K562 (cell line): ENCODE results near the gene ADAP1. TPM values are rescaled to one million over a fixed set of nuclear protein-coding genes. Genes with fewer than 3 reads are reported as not detected.
A peak's percentile ranks its signal among the peaks of the same experiment; 100 is the strongest.

Source experiments
- ATAC-seq: fragments of 200-7000 bp; cut with Tn5 transposase; 3 replicates; pipeline ENCODE4 v1.9.1; 2020; ENCODE audit warnings: moderate library complexity
- BruUV-seq: library from RNA; stranded (reverse); fragments of 400-500 nt; replicated peaks from 2 replicates; lab custom pipeline; 2021; lab: Mats Ljungman, UMichigan
- CTCF ChIA-PET: fragments of 300-600 bp; formaldehyde crosslinking; extraction: SDS; loops from one replicate; lab custom pipeline; 2021; ENCODE audit warnings: low intra/inter-chr PET ratio; lab: Yijun Ruan, JAX
- POLR2A ChIA-PET: fragments of 300-600, 350-650 bp; sonication (Branson Sonifier 250); formaldehyde crosslinking; extraction: SDS; loops from one replicate; lab custom pipeline; 2021; ENCODE audit warnings: antibody characterized with exemption, inconsistent platforms; lab: Yijun Ruan, JAX
- DNase-seq, 4 experiments: peaks; one replicate each; pipeline versions ENCODE4 v3.0.0 to v3.0.0-alpha.2; 2011 to 2018; ENCODE audit warnings: low spot score in 3 of 4, mixed read lengths in 3 of 4; ENCODE audit errors: extremely low read depth in 1 of 4
- FAIRE-seq: peaks from 2 replicates; lab custom pipeline; 2011; peaks lifted over from hg19 to GRCh38; lab: Jason Lieb, UNC
- H2AFZ ChIP-seq: 2 replicates; pipeline ENCODE4 v1.6.0; 2011; ENCODE audit warnings: low read depth, low read length, control low read depth, inconsistent platforms
- H3K27ac ChIP-seq: fragments of 200-600 bp; 3 replicates; pipeline ENCODE4 v1.8.0; 2011; ENCODE audit warnings: low read depth, mild to moderate bottlenecking, control low read depth, inconsistent platforms, low read length, moderate library complexity, mixed read lengths; ENCODE audit errors: extremely low read depth
- H3K27me3 ChIP-seq, 2 experiments: fragments of 300-600 bp in 1 of 2; 2 replicates in 1 of 2; 3 replicates in 1 of 2; pipeline versions ENCODE4 v1.6.0 to v1.8.0; 2011; ENCODE audit warnings: inconsistent platforms in 2 of 2, low read length in 2 of 2, mild to moderate bottlenecking in 1 of 2, mixed read lengths in 1 of 2, moderate library complexity in 1 of 2; ENCODE audit not compliant: control insufficient read depth in 2 of 2, insufficient read depth in 2 of 2
- H3K36me3 ChIP-seq: fragments of 300-600 bp; 3 replicates; pipeline ENCODE4 v1.8.0; 2011; ENCODE audit warnings: mild to moderate bottlenecking, low read length, inconsistent platforms; ENCODE audit not compliant: control insufficient read depth, insufficient read depth
- H3K4me1 ChIP-seq, 2 experiments: fragments of 200-600 bp in 1 of 2; replicated peaks in 1 of 2; 2 replicates in 1 of 2; 3 replicates in 1 of 2; pipeline versions ENCODE4 v1.5.1 to v1.8.0; 2011; ENCODE audit warnings: inconsistent platforms in 2 of 2, low read length in 2 of 2, mild to moderate bottlenecking in 1 of 2, mixed read lengths in 1 of 2, moderate library complexity in 1 of 2; ENCODE audit not compliant: control insufficient read depth in 2 of 2, insufficient read depth in 2 of 2
- H3K4me2 ChIP-seq: 2 replicates; pipeline ENCODE4 v1.6.1; 2011; ENCODE audit warnings: low read length, control low read depth, inconsistent platforms, mixed read lengths; ENCODE audit not compliant: insufficient read depth
- H3K4me3 ChIP-seq: fragments of 200-600 bp; sonication (generic), shearing (Covaris generic); 2 replicates; pipeline ENCODE4 v1.5.1; 2016; ENCODE audit warnings: control low read depth, inconsistent platforms
- H3K79me2 ChIP-seq: fragments of 200-600 bp; 3 replicates; pipeline ENCODE4 v1.8.0; 2011; ENCODE audit warnings: low read length, inconsistent platforms; ENCODE audit not compliant: control insufficient read depth, insufficient read depth
- H3K9ac ChIP-seq, 2 experiments: 2 replicates each; pipeline versions ENCODE4 v1.6.0 to v1.6.1; 2011; ENCODE audit warnings: low read depth in 2 of 2, low read length in 2 of 2, control low read depth in 1 of 2, inconsistent platforms in 1 of 2, mild to moderate bottlenecking in 1 of 2, mixed read lengths in 1 of 2; ENCODE audit not compliant: insufficient read depth in 1 of 2
- H3K9me1 ChIP-seq: one replicate; pipeline ENCODE4 v1.6.0; 2011; ENCODE audit warnings: inconsistent platforms, mild to moderate bottlenecking, low read length, moderate library complexity; ENCODE audit not compliant: control insufficient read depth, insufficient read depth
- H3K9me3 ChIP-seq: replicated peaks from 2 replicates; pipeline ENCODE4 v1.5.1; 2011; ENCODE audit warnings: low read depth, low read length, inconsistent platforms; ENCODE audit not compliant: control insufficient read depth, insufficient read depth
- H4K20me1 ChIP-seq: replicated peaks from 2 replicates; pipeline ENCODE4 v1.6.1; 2011; ENCODE audit warnings: low read length, inconsistent platforms, mixed read lengths; ENCODE audit not compliant: control insufficient read depth, insufficient read depth
- ATF7 ChIP-seq: fragments of 450-650 bp; IDR thresholded peaks from 2 replicates; pipeline ENCODE4 v1.7.1; 2014; ENCODE audit warnings: mild to moderate bottlenecking, moderate library complexity
- FIP1L1 ChIP-seq: fragments of 200-400 bp; formaldehyde crosslinking; IDR thresholded peaks from 2 replicates; pipeline ENCODE4 v1.6.1; 2018; ENCODE audit warnings: mild to moderate bottlenecking, low read depth, low read length; ENCODE audit not compliant: poor library complexity, severe bottlenecking
- HSF4 ChIP-seq: fragments of 250-450 bp; sonication (Bioruptor Pico); IDR thresholded peaks from 2 replicates; pipeline ENCODE4 v2.1.2; 2022; ENCODE audit warnings: mild to moderate bottlenecking, moderate library complexity, borderline replicate concordance
- IFI16 ChIP-seq: fragments of 250-450 bp; sonication (Bioruptor Pico); IDR thresholded peaks from 2 replicates; pipeline ENCODE4 v2.1.2; 2022; ENCODE audit warnings: mild to moderate bottlenecking, inconsistent platforms
- KLF13 ChIP-seq: fragments of 450-650 bp; IDR thresholded peaks from 2 replicates; pipeline ENCODE4 v1.6.1; 2016; ENCODE audit warnings: missing genetic modification characterization, low read depth, mild to moderate bottlenecking, missing compliant biosample characterization, moderate library complexity, borderline replicate concordance
- MTA3 ChIP-seq: fragments of 450-650 bp; formaldehyde crosslinking; IDR thresholded peaks from 2 replicates; pipeline ENCODE4 v1.6.1; 2017; ENCODE audit warnings: mild to moderate bottlenecking, borderline replicate concordance
- NELFE ChIP-seq: IDR thresholded peaks from 2 replicates; pipeline ENCODE4 v1.6.1; 2011; ENCODE audit warnings: mild to moderate bottlenecking; ENCODE audit not compliant: insufficient read depth, insufficient read length
- POLR2G ChIP-seq: fragments of 200-400 bp; formaldehyde crosslinking; IDR thresholded peaks from 2 replicates; pipeline ENCODE4 v1.6.1; 2017; ENCODE audit warnings: low read depth, mild to moderate bottlenecking, antibody characterized with exemption, low read length, moderate library complexity
- RBM22 ChIP-seq: fragments of 200-400 bp; formaldehyde crosslinking; IDR thresholded peaks from 2 replicates; pipeline ENCODE4 v1.6.1; 2018; ENCODE audit warnings: low read length, low read depth; ENCODE audit not compliant: poor library complexity, severe bottlenecking
- SRSF1 ChIP-seq: fragments of 200-400 bp; formaldehyde crosslinking; IDR thresholded peaks from 2 replicates; pipeline ENCODE4 v1.6.1; 2017; ENCODE audit warnings: mild to moderate bottlenecking, low read depth, low read length, moderate library complexity
- STAT5A ChIP-seq: IDR thresholded peaks from 2 replicates; pipeline ENCODE4 v1.6.1; 2012; ENCODE audit warnings: low read length, inconsistent platforms, borderline replicate concordance
- ZNF699 ChIP-seq: fragments of 250-450 bp; sonication (Bioruptor Pico); IDR thresholded peaks from 2 replicates; pipeline ENCODE4 v1.8.0; 2021; ENCODE audit warnings: mild to moderate bottlenecking, moderate library complexity; ENCODE audit not compliant: insufficient replicate concordance
- WGBS: fragments of 100-300 bp; shearing (Covaris generic); methylation state at CpG from one replicate; pipeline ENCODE4 v1.1.6; 2016; ENCODE audit warnings: low coverage, mixed read lengths; ENCODE audit not compliant: insufficient coverage; ENCODE audit errors: missing lambda C conversion rate; 5-methylcytosine and 5-hydroxymethylcytosine counted together
- in situ Hi-C: fragments of 300-500 bp; cut with MboI; formaldehyde crosslinking; loops from 4 replicates; pipeline ENCODE4 v1.15.0; 2018; ENCODE audit warnings: inconsistent platforms, mixed read lengths
- intact Hi-C: fragments of 100-400 bp; cut with micrococcal nuclease; formaldehyde crosslinking; loops from 2 replicates; pipeline ENCODE4 v1.14.2; 2022
- polyA plus RNA-seq, 8 experiments: library from polyadenylated mRNA; depleted of rRNA in 4 of 8; stranded (reverse) in 5 of 8; unstranded in 3 of 8; fragments of >200 nt; fragmentation: Nextera tagmentation in 2 of 8; fragmentation: Illumina TruSeq in 1 of 8; extraction: Ambion mirVana in 2 of 8; extraction: Trizol in 1 of 8; gene quantifications; 2 replicates each; pipeline versions ENCODE4 v1.2.1 to v1.2.3, GENCODE V29; 2011 to 2014; ENCODE audit warnings: inconsistent platforms in 1 of 8, missing spikeins in 1 of 8
- total RNA-seq, 7 experiments: library from RNA; depleted of rRNA in 6 of 7; stranded (reverse); fragments of >200 nt in 6 of 7; fragmentation: Illumina TruSeq in 2 of 7; extraction: Trizol in 2 of 7; gene quantifications; 2 replicates each; pipeline versions ENCODE4 v1.2.1 to v1.2.3, GENCODE V29; 2011 to 2021; ENCODE audit warnings: low replicate concordance in 1 of 7
- TF ChIP-seq, protein P1 (sequence below): fragments of 200-400 bp; formaldehyde crosslinking; IDR thresholded peaks from 2 replicates; pipeline ENCODE4 v1.6.1; 2017; ENCODE audit warnings: mild to moderate bottlenecking, low read depth, low read length, moderate library complexity
- TF ChIP-seq, protein P2 (sequence below): IDR thresholded peaks from 3 replicates; pipeline ENCODE4 v1.6.1; 2011; ENCODE audit warnings: borderline replicate concordance, mild to moderate bottlenecking; ENCODE audit not compliant: insufficient read length, insufficient read depth
- TF ChIP-seq, protein P3 (sequence below): fragments of 250-450 bp; sonication (Bioruptor Pico); IDR thresholded peaks from 2 replicates; pipeline ENCODE4 v1.5.0; 2021; ENCODE audit warnings: mild to moderate bottlenecking, borderline replicate concordance
- TF ChIP-seq, protein P4 (sequence below): fragments of 250-450 bp; sonication (Bioruptor Pico); IDR thresholded peaks from 2 replicates; pipeline ENCODE4 v1.8.0; 2021; ENCODE audit warnings: mild to moderate bottlenecking, moderate library complexity

Gene ADAP1
- total and polyA plus RNA-seq, 9 of the 15 experiments (the other 6 are each of a cell fraction or from before 2014, with no cell fraction given) = 0.27 to 1.4 (median 0.52) TPM; not detected in 3

DNA sequence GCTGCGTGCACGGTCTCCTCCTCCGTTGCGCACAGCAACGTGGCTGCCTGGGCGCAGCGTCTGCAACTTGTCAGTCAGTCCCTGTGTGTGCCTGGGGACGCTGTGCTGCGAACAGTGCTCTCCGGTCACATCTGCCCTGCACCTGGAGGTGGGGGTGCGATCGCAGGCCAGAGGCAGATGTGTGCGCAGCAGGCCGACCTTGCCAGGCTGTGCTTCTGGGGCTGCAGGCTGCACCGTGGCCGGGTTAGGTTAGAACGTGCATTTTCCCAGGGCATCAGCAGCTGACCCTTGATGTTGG is 86.3 kb downstream of the ADAP1 start:
- Histone ChIP-seq H3K4me3 (no peak overlapping the region), H4K20me1 (no peaks in the 10 kb centered on the region), H3K27ac (no peak overlapping the region), H3K9ac (peak overlapping the region in 1 of 2 experiments; percentile 2; a peak in 1 of 4 replicates), H3K79me2 (no peaks in the 10 kb centered on the region), H2AFZ (no peak overlapping the region), H3K36me3 (peaks cover 77% of the 10 kb centered on the region), H3K9me1 (no peaks in the 10 kb centered on the region), H3K4me1 (peaks cover under 1 to 12% of the 10 kb centered on the region in 2 experiments; a peak in 3 of 5 replicates), H3K27me3 (no peaks in the 10 kb centered on the region), H3K4me2 (no peak overlapping the region), H3K9me3 (peaks cover 2% of the 10 kb centered on the region; the same call in 1 of the 2 replicates)
- DNase-seq (no peak), FAIRE-seq (no peak), ATAC-seq (no peak)
- in situ Hi-C loops = no loop called here
- POLR2A ChIA-PET = no interaction called here
- WGBS = 97% methylated on average over 12 of the region's 17 CpGs
- intact Hi-C loops = no loop called here
- no TSS peak for BruUV-seq
- CTCF ChIA-PET = no interaction called here
- TF ChIP-seq IFI16 (CRISPR knock-in tag) (no peak), HSF4 (CRISPR knock-in tag) (no peak), POLR2G (peak; percentile 60; the same call in 1 of the 2 replicates), STAT5A (no peak), MTA3 (no peak), RBM22 (peak; percentile 34), NELFE (no peak), ATF7 (no peak), KLF13 (tag) (no peak), ZNF699 (CRISPR knock-in tag) (no peak), FIP1L1 (no peak), SRSF1 (no peak)
- TF ChIP-seq, protein P1, sequence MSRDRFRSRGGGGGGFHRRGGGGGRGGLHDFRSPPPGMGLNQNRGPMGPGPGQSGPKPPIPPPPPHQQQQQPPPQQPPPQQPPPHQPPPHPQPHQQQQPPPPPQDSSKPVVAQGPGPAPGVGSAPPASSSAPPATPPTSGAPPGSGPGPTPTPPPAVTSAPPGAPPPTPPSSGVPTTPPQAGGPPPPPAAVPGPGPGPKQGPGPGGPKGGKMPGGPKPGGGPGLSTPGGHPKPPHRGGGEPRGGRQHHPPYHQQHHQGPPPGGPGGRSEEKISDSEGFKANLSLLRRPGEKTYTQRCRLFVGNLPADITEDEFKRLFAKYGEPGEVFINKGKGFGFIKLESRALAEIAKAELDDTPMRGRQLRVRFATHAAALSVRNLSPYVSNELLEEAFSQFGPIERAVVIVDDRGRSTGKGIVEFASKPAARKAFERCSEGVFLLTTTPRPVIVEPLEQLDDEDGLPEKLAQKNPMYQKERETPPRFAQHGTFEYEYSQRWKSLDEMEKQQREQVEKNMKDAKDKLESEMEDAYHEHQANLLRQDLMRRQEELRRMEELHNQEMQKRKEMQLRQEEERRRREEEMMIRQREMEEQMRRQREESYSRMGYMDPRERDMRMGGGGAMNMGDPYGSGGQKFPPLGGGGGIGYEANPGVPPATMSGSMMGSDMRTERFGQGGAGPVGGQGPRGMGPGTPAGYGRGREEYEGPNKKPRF = no peak
- TF ChIP-seq, protein P2, sequence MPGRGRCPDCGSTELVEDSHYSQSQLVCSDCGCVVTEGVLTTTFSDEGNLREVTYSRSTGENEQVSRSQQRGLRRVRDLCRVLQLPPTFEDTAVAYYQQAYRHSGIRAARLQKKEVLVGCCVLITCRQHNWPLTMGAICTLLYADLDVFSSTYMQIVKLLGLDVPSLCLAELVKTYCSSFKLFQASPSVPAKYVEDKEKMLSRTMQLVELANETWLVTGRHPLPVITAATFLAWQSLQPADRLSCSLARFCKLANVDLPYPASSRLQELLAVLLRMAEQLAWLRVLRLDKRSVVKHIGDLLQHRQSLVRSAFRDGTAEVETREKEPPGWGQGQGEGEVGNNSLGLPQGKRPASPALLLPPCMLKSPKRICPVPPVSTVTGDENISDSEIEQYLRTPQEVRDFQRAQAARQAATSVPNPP = no peak
- TF ChIP-seq, protein P3, sequence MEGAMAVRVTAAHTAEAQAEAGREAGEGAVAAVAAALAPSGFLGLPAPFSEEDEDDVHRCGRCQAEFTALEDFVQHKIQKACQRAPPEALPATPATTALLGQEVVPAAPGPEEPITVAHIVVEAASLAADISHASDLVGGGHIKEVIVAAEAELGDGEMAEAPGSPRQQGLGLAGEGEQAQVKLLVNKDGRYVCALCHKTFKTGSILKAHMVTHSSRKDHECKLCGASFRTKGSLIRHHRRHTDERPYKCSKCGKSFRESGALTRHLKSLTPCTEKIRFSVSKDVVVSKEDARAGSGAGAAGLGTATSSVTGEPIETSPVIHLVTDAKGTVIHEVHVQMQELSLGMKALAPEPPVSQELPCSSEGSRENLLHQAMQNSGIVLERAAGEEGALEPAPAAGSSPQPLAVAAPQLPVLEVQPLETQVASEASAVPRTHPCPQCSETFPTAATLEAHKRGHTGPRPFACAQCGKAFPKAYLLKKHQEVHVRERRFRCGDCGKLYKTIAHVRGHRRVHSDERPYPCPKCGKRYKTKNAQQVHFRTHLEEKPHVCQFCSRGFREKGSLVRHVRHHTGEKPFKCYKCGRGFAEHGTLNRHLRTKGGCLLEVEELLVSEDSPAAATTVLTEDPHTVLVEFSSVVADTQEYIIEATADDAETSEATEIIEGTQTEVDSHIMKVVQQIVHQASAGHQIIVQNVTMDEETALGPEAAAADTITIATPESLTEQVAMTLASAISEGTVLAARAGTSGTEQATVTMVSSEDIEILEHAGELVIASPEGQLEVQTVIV = no peak
- TF ChIP-seq, protein P4, sequence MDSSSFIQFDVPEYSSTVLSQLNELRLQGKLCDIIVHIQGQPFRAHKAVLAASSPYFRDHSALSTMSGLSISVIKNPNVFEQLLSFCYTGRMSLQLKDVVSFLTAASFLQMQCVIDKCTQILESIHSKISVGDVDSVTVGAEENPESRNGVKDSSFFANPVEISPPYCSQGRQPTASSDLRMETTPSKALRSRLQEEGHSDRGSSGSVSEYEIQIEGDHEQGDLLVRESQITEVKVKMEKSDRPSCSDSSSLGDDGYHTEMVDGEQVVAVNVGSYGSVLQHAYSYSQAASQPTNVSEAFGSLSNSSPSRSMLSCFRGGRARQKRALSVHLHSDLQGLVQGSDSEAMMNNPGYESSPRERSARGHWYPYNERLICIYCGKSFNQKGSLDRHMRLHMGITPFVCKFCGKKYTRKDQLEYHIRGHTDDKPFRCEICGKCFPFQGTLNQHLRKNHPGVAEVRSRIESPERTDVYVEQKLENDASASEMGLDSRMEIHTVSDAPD (CRISPR knock-in tag) = no peak
